GM12892 (cell line): ENCODE data around the gene GNAQ.

ENCODE experiments used
- DNase-seq: peaks from one replicate; pipeline ENCODE4 v3.0.0; 2011; ENCODE audit not compliant: insufficient read length
- FAIRE-seq: peaks from 2 replicates; lab custom pipeline; 2011; peaks lifted over from hg19 to GRCh38; lab: Jason Lieb, UNC
- POLR2A ChIP-seq: IDR thresholded peaks from 2 replicates; pipeline ENCODE4 v1.6.1; 2011; ENCODE audit warnings: low read depth, low read length, control low read depth
- POLR2AphosphoS5 ChIP-seq: IDR thresholded peaks from 2 replicates; pipeline ENCODE4 v1.6.1; 2011; ENCODE audit warnings: low read depth, low read length, control low read depth
- TAF1 ChIP-seq: IDR thresholded peaks from 2 replicates; pipeline ENCODE4 v1.6.1; 2011; ENCODE audit warnings: low read depth, mild to moderate bottlenecking, control low read depth, low read length, borderline replicate concordance

The GNAQ gene

GRCh38 chr9:77805810-77806209 lies 225.8 kb downstream of the GNAQ start:
- no peak for TF ChIP-seq POLR2A
- no peak for TF ChIP-seq TAF1
- no peak for TF ChIP-seq POLR2AphosphoS5
- DNase-seq (no peak), FAIRE-seq (no peak)

GRCh38 chr9:77803423-77803822 lies 228.2 kb downstream of the GNAQ start:
- DNase-seq (no peak), FAIRE-seq (no peak)
- no peak for TF ChIP-seq POLR2A
- TF ChIP-seq POLR2AphosphoS5 = no peak
- no peak for TF ChIP-seq TAF1

GRCh38 chr9:77802515-77803293 lies 228.9 kb downstream of the GNAQ start:
- DNase-seq = no peak
- no peak for FAIRE-seq
- TF ChIP-seq POLR2AphosphoS5 (no peak), POLR2A (no peak), TAF1 (no peak)

GRCh38 chr9:77802064-77802463 lies 229.5 kb downstream of the GNAQ start:
- DNase-seq = no peak
- TF ChIP-seq POLR2AphosphoS5 (no peak), POLR2A (no peak), TAF1 (no peak)
- no peak for FAIRE-seq

- no peak for DNase-seq
- TF ChIP-seq POLR2A = no peak
- TF ChIP-seq TAF1 = no peak
- TF ChIP-seq POLR2AphosphoS5 = no peak
- FAIRE-seq = no peak
Observed at GRCh38 chr9:77800924-77801551, 230.6 kb downstream of the GNAQ start.

GRCh38 chr9:77798140-77798539 lies 233.5 kb downstream of the GNAQ start:
- no peak for TF ChIP-seq POLR2AphosphoS5
- TF ChIP-seq TAF1 = no peak
- no peak for TF ChIP-seq POLR2A
- FAIRE-seq (no peak), DNase-seq (no peak)

GRCh38 chr9:77794985-77795384 lies 236.6 kb downstream of the GNAQ start:
- TF ChIP-seq POLR2AphosphoS5 (no peak), TAF1 (no peak), POLR2A (no peak)
- no peak for FAIRE-seq

GRCh38 chr9:77793849-77794248 lies 237.8 kb downstream of the GNAQ start:
- FAIRE-seq (no peak), DNase-seq (no peak)
- no peak for TF ChIP-seq TAF1
- no peak for TF ChIP-seq POLR2A
- TF ChIP-seq POLR2AphosphoS5 = no peak

More at GRCh38 chr9:77794985-77795384, 236.6 kb downstream of the GNAQ start:
- DNase-seq = no peak

GRCh38 chr9:77789891-77790290 lies 241.7 kb downstream of the GNAQ start:
- FAIRE-seq (no peak), DNase-seq (no peak)
- TF ChIP-seq TAF1 = no peak
- TF ChIP-seq POLR2AphosphoS5 = no peak
- TF ChIP-seq POLR2A = no peak

- no peak for DNase-seq
- no peak for FAIRE-seq
- TF ChIP-seq POLR2AphosphoS5 (no peak), POLR2A (no peak), TAF1 (no peak)
Observed at GRCh38 chr9:77785341-77785740, 246.3 kb downstream of the GNAQ start.

- TF ChIP-seq POLR2AphosphoS5 = no peak
- no peak for TF ChIP-seq TAF1
- no peak for TF ChIP-seq POLR2A
- FAIRE-seq = no peak
- no peak for DNase-seq
Observed at GRCh38 chr9:77783518-77783917, 248.1 kb downstream of the GNAQ start.

- DNase-seq (no peak), FAIRE-seq (no peak)
- no peak for TF ChIP-seq TAF1
- TF ChIP-seq POLR2A = no peak
- no peak for TF ChIP-seq POLR2AphosphoS5
Observed at GRCh38 chr9:77779010-77779409, 252.6 kb downstream of the GNAQ start.
